K562 (cell line): ENCODE results near the gene KLRC3. TPM values are rescaled to one million over a fixed set of nuclear protein-coding genes. Genes with fewer than 3 reads are reported as not detected.

Experiments used
- C11orf30 ChIP-seq: fragments of 450-650 bp; IDR thresholded peaks from 2 replicates; pipeline ENCODE4 v1.6.1; 2016; ENCODE audit warnings: low read depth, mild to moderate bottlenecking
- E2F5 ChIP-seq: sonication (generic); formaldehyde crosslinking; IDR thresholded peaks from 2 replicates; pipeline ENCODE4 v1.8.0; 2022; ENCODE audit warnings: mild to moderate bottlenecking, missing genetic modification reagents
- FIP1L1 ChIP-seq: fragments of 200-400 bp; formaldehyde crosslinking; IDR thresholded peaks from 2 replicates; pipeline ENCODE4 v1.6.1; 2018; ENCODE audit warnings: mild to moderate bottlenecking, low read depth, low read length; ENCODE audit not compliant: poor library complexity, severe bottlenecking
- HMG20A ChIP-seq: fragments of 450-650 bp; formaldehyde crosslinking; conservative IDR thresholded peaks from 2 replicates; pipeline ENCODE4 v1.4.0; 2020; ENCODE audit warnings: mild to moderate bottlenecking, mixed read lengths
- MGA ChIP-seq: fragments of 450-650 bp; IDR thresholded peaks from 2 replicates; pipeline ENCODE4 v1.6.1; 2016; ENCODE audit warnings: mild to moderate bottlenecking, moderate library complexity
- USF1 ChIP-seq: sonication (generic); formaldehyde crosslinking; IDR thresholded peaks from 2 replicates; pipeline ENCODE4 v1.9.0; 2022; ENCODE audit warnings: mild to moderate bottlenecking, missing genetic modification reagents
- ZBTB34 ChIP-seq: fragments of 250-450 bp; sonication (Bioruptor Pico); IDR thresholded peaks from 2 replicates; pipeline ENCODE4 v1.8.0; 2021; ENCODE audit warnings: mild to moderate bottlenecking, moderate library complexity
- ZHX1 ChIP-seq: fragments of 150-350 bp; conservative IDR thresholded peaks from 2 replicates; pipeline ENCODE4 v1.6.1; 2014; ENCODE audit warnings: low read length
- polyA plus RNA-seq, 8 experiments: library from polyadenylated mRNA; depleted of rRNA in 4 of 8; stranded (reverse) in 5 of 8; unstranded in 3 of 8; fragments of >200 nt; fragmentation: Nextera tagmentation in 2 of 8; fragmentation: Illumina TruSeq in 1 of 8; extraction: Ambion mirVana in 2 of 8; extraction: Trizol in 1 of 8; gene quantifications; 2 replicates each; pipeline versions ENCODE4 v1.2.1 to v1.2.3, GENCODE V29; 2011 to 2014; ENCODE audit warnings: inconsistent platforms in 1 of 8, missing spikeins in 1 of 8
- total RNA-seq, 7 experiments: library from RNA; depleted of rRNA in 6 of 7; stranded (reverse); fragments of >200 nt in 6 of 7; fragmentation: Illumina TruSeq in 2 of 7; extraction: Trizol in 2 of 7; gene quantifications; 2 replicates each; pipeline versions ENCODE4 v1.2.1 to v1.2.3, GENCODE V29; 2011 to 2021; ENCODE audit warnings: low replicate concordance in 1 of 7

The KLRC3 gene
- total and polyA plus RNA-seq, 9 of the 15 experiments (the other 6 are each of a cell fraction or from before 2014, with no cell fraction given) = 0.09 to 0.32 (median 0.18) TPM; not detected in 5

GRCh38 chr12:10363914-10364814 is 56.2 kb downstream of the KLRC3 start (continued):
- TF ChIP-seq MGA = 0 out of 2 replicates have a peak, but pooled peaks have one; percentile 33
- TF ChIP-seq FIP1L1 = no peak
- TF ChIP-seq USF1 = no peak
- TF ChIP-seq E2F5 (CRISPR knock-in tag) = no peak
- TF ChIP-seq ZHX1 = no peak
- no peak for TF ChIP-seq HMG20A (CRISPR knock-in tag)
- no peak for TF ChIP-seq C11orf30
- no peak for TF ChIP-seq ZBTB34 (CRISPR knock-in tag)
